Measurements from ENCODE around the gene KDM5B. TPM values are rescaled to one million over a fixed set of nuclear protein-coding genes. Genes with fewer than 3 reads are reported as not detected.
"Not testable (repeated sequence)": the region's sequence is repeated elsewhere in the genome, so short reads cannot be mapped to it uniquely, and the experiment has no call there.

Gene KDM5B
- total and polyA plus RNA-seq, 4 donors: 60.2 to 114 (median 74.1) TPM

DNA sequence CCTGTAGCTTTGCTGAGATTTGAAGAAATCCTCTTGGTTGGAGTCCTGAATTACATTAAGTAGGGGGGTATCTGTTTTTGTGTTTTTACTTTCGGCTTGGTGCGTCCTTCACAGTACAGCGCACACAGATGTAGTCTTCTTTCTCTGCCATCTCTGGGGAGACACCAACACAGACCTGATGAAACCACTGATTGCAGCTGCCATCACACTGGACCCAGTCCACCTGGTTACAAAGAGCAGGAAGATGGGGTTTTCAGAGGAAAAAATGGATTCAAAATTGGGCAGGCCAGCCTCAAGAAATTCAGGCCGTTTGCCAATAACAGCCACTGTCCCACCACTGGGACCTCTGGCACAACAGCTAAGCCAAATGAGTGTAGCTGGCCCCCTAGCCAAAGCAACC is 79.3 kb downstream of the KDM5B start:
- Histone ChIP-seq H3K4me1 (ENCODE audit: control insufficient read depth, insufficient read depth, low read length) (no peaks in the 10 kb centered on the region), H3K36me3 (ENCODE audit: control insufficient read depth, insufficient read depth, low read length) (peaks cover 35% of the 10 kb centered on the region), H3K4me3 (ENCODE audit: low read depth, low read length) (no peak overlapping the region), H3K27ac (ENCODE audit: low read depth, low read length) (no peak overlapping the region), H3K9me3 (ENCODE audit: control insufficient read depth, insufficient read depth, low read length) (no peaks in the 10 kb centered on the region), H3K27me3 (ENCODE audit: control insufficient read depth, insufficient read depth, low read length) (no peaks in the 10 kb centered on the region)
- DNase-seq (ENCODE audit: low read depth in 4 of 6, low spot score in 6 of 6): no peak
- 92% methylated on average over 1 of the region's 4 CpGs for WGBS (ENCODE audit: insufficient coverage)

DNA sequence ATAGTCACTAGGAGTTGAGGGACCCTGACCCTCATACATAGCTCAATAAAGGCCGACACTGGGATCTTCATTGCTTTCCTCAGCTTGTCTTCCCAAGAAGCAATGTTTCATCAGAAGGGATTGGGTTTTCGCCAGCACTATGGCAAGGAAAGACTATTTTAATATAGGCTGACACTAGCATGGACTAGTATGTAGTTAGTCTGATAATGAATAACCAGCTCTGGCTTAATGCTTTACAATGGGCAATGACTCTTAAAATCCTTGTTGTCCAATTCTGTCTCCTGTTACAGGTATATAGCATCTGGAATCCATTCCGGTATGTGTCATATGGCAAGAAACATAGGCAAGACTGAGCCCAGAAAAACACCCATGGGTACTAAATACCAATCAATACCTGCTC is 82.7 kb downstream of the KDM5B start:
- Histone ChIP-seq H3K27ac (ENCODE audit: low read depth, low read length) (no peak overlapping the region), H3K4me3 (ENCODE audit: low read depth, low read length) (no peak overlapping the region), H3K4me1 (ENCODE audit: control insufficient read depth, insufficient read depth, low read length) (no peaks in the 10 kb centered on the region), H3K27me3 (ENCODE audit: control insufficient read depth, insufficient read depth, low read length) (no peaks in the 10 kb centered on the region), H3K9me3 (ENCODE audit: control insufficient read depth, insufficient read depth, low read length) (no peaks in the 10 kb centered on the region), H3K36me3 (ENCODE audit: control insufficient read depth, insufficient read depth, low read length) (peaks cover 25% of the 10 kb centered on the region)
- WGBS (ENCODE audit: insufficient coverage): 100% methylated on average over 1 of the region's 3 CpGs
- DNase-seq (ENCODE audit: low read depth in 4 of 6, low spot score in 6 of 6): no peak

DNA sequence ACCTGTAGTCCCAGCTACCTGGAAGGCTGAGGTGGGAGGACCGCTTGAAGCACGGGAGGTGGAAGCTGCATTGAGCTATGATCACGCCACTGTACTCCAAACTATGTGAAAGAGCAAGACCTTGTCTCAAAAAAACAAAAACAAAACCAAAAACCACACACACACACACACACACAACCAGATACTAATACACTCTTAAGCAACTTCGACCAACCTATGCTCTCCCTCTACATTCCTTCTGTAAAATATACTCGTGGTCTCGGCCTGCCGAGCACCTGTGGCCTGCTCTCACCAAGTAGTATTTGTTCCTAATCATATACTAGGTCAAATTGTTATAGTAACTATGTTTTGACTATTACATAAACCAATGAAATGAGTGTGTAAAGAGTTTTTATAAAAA is 84.5 kb downstream of the KDM5B start:
- no peak overlapping the region for H3K4me3 ChIP-seq (ENCODE audit: low read depth, low read length)
- DNase-seq (ENCODE audit: low read depth in 4 of 6, low spot score in 6 of 6): no peak
- no peaks in the 10 kb centered on the region for H3K4me1 ChIP-seq (ENCODE audit: control insufficient read depth, insufficient read depth, low read length)
- H3K27me3 ChIP-seq (ENCODE audit: control insufficient read depth, insufficient read depth, low read length): no peaks in the 10 kb centered on the region
- peaks cover 9% of the 10 kb centered on the region for H3K36me3 ChIP-seq (ENCODE audit: control insufficient read depth, insufficient read depth, low read length)
- no peak overlapping the region for H3K27ac ChIP-seq (ENCODE audit: low read depth, low read length)
- WGBS (ENCODE audit: insufficient coverage): 100% methylated on average over 4 of the region's 7 CpGs
- no peaks in the 10 kb centered on the region for H3K9me3 ChIP-seq (ENCODE audit: control insufficient read depth, insufficient read depth, low read length)

DNA sequence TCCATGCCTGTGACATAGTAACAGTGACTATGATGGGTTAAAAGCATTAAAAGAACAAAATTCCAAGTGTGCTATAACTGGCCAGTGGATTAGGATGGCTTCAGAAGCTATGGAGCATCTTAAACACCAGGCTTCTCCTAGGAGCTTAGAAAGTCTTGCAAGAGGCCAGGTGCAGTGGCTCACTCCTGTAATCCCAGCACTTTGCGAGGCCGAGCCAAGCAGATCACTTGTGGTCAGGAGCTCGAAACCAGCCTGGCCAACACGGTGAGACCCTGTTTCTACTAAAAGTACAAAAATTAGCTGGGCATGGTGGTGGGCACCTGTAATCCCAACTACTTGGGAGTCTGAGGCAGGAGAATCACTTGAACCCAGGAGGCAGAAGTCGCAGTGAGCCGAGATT is 85.2 kb downstream of the KDM5B start:
- H3K36me3 ChIP-seq (ENCODE audit: control insufficient read depth, insufficient read depth, low read length); H3K4me3 ChIP-seq (ENCODE audit: low read depth, low read length); DNase-seq (ENCODE audit: low read depth in 4 of 6, low spot score in 6 of 6); H3K27ac ChIP-seq (ENCODE audit: low read depth, low read length); H3K9me3 ChIP-seq (ENCODE audit: control insufficient read depth, insufficient read depth, low read length); H3K4me1 ChIP-seq (ENCODE audit: control insufficient read depth, insufficient read depth, low read length); H3K27me3 ChIP-seq (ENCODE audit: control insufficient read depth, insufficient read depth, low read length): not testable (repeated sequence)
- 75% methylated on average over 4 of the region's 6 CpGs for WGBS (ENCODE audit: insufficient coverage)

DNA sequence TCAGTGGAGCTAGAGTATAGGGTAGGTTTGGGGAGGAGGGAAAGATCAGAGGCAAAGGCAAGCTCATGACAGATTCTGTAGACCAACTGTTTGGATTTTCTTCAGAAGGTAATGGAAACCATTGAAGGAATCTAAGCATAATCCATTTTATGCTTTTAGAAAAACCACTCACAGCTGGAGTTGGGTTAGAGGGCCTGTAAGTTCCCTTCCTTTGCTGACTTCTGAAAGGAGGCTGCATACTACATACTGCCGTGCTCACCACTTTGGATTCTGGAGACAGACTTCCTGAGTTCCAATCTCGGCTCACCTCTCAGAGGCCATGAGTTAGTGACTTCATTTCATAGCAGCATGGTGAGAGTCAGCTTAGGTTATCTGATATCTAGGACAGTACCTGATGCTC is 91.6 kb downstream of the KDM5B start:
- H3K9me3 ChIP-seq (ENCODE audit: control insufficient read depth, insufficient read depth, low read length): no peaks in the 10 kb centered on the region
- no peak overlapping the region for H3K27ac ChIP-seq (ENCODE audit: low read depth, low read length)
- 93% methylated on average over 2 of the region's 2 CpGs for WGBS (ENCODE audit: insufficient coverage)
- no peak for DNase-seq (ENCODE audit: low read depth in 4 of 6, low spot score in 6 of 6)
- no peak overlapping the region for H3K4me3 ChIP-seq (ENCODE audit: low read depth, low read length)
- peaks cover 7% of the 10 kb centered on the region for H3K27me3 ChIP-seq (ENCODE audit: control insufficient read depth, insufficient read depth, low read length)
- H3K36me3 ChIP-seq (ENCODE audit: control insufficient read depth, insufficient read depth, low read length): no peaks in the 10 kb centered on the region
- H3K4me1 ChIP-seq (ENCODE audit: control insufficient read depth, insufficient read depth, low read length): peaks cover 7% of the 10 kb centered on the region

DNA sequence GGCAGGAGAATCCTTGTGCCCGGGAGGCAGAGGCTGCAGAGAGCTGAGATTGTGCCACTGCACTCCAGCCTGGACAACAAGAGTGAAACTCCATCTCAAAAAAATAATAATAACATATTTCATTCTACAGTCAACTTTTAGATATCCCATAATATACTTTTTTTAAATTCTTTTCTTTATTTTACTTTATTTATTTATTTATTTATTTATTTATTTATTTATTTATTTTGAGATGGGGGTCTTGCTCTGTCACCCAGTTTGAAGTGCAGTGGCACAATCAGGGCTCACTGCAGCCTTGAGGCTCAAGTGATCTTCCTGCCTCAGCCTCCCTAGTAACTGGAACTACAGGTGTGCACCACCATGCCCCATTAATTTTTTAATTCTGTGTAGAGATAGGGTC is 94.0 kb downstream of the KDM5B start:
- 100% methylated on average over 1 of the region's 1 CpG for WGBS (ENCODE audit: insufficient coverage)
- Histone ChIP-seq H3K4me1 (ENCODE audit: control insufficient read depth, insufficient read depth, low read length) (peaks cover 29% of the 10 kb centered on the region), H3K27me3 (ENCODE audit: control insufficient read depth, insufficient read depth, low read length) (peaks cover 21% of the 10 kb centered on the region)
- DNase-seq (ENCODE audit: low read depth in 4 of 6, low spot score in 6 of 6); H3K4me3 ChIP-seq (ENCODE audit: low read depth, low read length); H3K36me3 ChIP-seq (ENCODE audit: control insufficient read depth, insufficient read depth, low read length); H3K9me3 ChIP-seq (ENCODE audit: control insufficient read depth, insufficient read depth, low read length); H3K27ac ChIP-seq (ENCODE audit: low read depth, low read length): not testable (repeated sequence)

DNA sequence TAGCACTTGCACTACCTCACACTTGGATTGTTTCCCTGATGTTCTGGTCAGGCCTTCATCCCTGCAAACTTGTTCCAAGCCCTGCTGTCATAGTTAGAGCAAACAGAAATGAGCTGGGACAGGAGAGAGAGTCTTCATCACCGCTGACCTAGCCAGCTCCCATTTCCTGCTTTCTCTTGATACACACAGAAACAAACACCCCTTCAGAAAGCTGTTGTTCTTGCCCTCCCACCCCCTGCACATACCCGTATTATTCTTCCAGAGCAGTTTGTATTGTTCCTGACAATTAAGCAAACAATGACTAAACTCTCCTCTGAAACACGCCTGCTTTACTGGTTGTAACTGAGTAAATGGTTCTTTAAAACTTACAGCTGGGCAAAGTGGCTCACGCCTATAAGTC is 95.1 kb downstream of the KDM5B start:
- no CpG with 5 or more reads among the region's 4 CpGs for WGBS (ENCODE audit: insufficient coverage)
- DNase-seq (ENCODE audit: low read depth in 4 of 6, low spot score in 6 of 6): no peak
- H3K27me3 ChIP-seq (ENCODE audit: control insufficient read depth, insufficient read depth, low read length): peaks cover 32% of the 10 kb centered on the region

DNA sequence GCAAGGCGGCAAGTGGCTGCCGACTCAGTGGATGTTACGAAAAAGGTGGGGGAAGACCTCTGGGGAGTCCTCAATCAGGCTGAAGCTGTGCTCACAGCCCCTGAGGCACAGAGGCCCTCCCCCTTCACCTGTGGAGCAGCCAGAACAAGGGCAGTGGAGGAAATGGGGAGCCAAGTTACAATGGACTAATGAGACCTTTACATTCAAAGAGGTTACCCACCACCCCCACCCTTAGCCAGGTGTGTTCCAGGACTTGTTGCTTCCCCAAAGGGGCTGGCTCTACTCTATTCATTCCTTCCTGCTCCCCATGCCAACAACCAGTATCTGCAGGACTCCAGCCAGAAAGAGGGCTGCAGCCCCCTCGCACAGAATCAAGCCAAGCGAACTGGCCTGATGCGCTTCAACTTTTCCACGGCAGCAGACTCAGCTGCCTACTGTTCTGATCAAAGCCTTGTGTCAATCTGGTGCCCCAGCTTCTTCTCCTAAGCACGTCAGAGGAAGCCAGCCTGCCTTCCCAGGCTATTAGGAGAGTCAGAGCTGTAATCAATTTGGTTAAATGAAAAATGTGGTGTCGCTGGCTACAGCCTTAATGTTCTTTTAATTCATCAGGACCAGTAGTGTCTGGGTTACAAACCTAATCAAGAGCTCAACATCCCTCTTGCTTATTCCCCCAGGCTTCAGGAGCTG is 96.1 kb downstream of the KDM5B start:
- Histone ChIP-seq H3K4me3 (ENCODE audit: low read depth, low read length) (no peak overlapping the region), H3K9me3 (ENCODE audit: control insufficient read depth, insufficient read depth, low read length) (no peaks in the 10 kb centered on the region), H3K27ac (ENCODE audit: low read depth, low read length) (no peak overlapping the region), H3K27me3 (ENCODE audit: control insufficient read depth, insufficient read depth, low read length) (peaks cover 35% of the 10 kb centered on the region), H3K36me3 (ENCODE audit: control insufficient read depth, insufficient read depth, low read length) (no peaks in the 10 kb centered on the region), H3K4me1 (ENCODE audit: control insufficient read depth, insufficient read depth, low read length) (peaks cover 31% of the 10 kb centered on the region)
- WGBS (ENCODE audit: insufficient coverage): 49% methylated on average over 6 of the region's 9 CpGs
- DNase-seq (ENCODE audit: low read depth in 4 of 6, low spot score in 6 of 6): peak in 1 of 6 donors; percentile 51

More for the DNA sequence above, 95.1 kb downstream of the KDM5B start:
- Histone ChIP-seq H3K36me3 (ENCODE audit: control insufficient read depth, insufficient read depth, low read length) (no peaks in the 10 kb centered on the region), H3K9me3 (ENCODE audit: control insufficient read depth, insufficient read depth, low read length) (no peaks in the 10 kb centered on the region), H3K27ac (ENCODE audit: low read depth, low read length) (no peak overlapping the region), H3K4me3 (ENCODE audit: low read depth, low read length) (no peak overlapping the region), H3K4me1 (ENCODE audit: control insufficient read depth, insufficient read depth, low read length) (peaks cover 31% of the 10 kb centered on the region)

DNA sequence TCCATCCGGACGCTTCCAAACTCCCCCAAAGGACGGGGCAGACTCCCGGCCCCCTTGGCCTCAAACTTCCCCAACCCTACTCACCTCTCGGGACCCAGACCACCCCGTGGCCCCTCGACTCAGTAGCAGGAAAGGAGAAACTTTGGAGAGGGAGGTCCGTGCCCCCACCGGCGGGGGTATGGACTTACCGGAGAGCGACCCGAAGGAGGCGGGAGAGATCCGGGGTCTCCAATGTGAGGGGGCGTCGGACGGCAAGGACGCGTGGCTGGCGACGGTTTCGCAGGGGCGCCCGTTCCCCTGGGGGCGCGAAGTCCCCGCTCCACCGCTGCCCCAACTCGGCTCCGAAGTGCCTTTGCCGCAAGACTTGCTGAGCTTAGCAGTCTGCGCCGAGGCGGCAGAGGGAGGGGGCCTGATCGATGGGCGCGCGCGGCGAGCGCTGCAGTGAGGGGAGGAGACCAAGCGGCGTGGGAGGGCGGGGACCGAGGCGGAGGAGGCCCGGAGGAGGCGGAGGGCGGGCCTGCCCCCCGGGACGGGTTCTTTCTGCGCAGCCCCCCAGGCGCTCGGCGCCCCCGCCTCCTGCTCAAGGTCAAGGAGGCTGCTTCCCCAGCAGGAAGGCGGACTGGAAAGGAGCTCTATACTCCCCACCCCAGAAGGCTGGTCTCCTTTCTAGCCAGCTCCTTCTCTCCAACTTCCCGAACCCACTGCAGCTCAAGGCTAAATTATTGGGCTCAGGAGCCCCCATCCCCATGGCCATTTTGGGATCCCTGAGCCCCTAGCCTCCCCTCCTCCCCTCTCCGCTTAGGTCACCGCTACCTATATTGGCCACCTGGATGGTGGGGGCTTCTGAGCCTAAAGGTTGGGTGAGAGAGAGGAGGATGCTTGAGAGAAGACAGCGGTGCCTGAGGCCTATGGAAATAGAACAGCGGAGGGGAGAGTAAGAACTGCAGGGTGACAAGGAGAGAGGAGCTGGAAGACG is 97.9 kb downstream of the KDM5B start, which contains the start of gene SYT2:
Gene SYT2 (minus strand): TSS at position 385 of the 976 bp plus-strand sequence. CDS start 104,682 bp downstream, outside the sequence.
- H3K4me1 ChIP-seq (ENCODE audit: control insufficient read depth, insufficient read depth, low read length): peaks cover 31% of the 10 kb centered on the region
- DNase-seq (ENCODE audit: low read depth in 4 of 6, low spot score in 6 of 6): peak in 3 of 6 donors; percentile 40 to 92 (median 77)
- no peak within 1 kb of the TSS for H3K27ac ChIP-seq (ENCODE audit: low read depth, low read length)
- no peaks in the 10 kb centered on the region for H3K36me3 ChIP-seq (ENCODE audit: control insufficient read depth, insufficient read depth, low read length)
- peaks cover 35% of the 10 kb centered on the region for H3K27me3 ChIP-seq (ENCODE audit: control insufficient read depth, insufficient read depth, low read length)
- H3K4me3 ChIP-seq (ENCODE audit: low read depth, low read length): peak within 1 kb of the TSS; percentile 43
- 2% methylated on average over 58 of the region's 64 CpGs for WGBS (ENCODE audit: insufficient coverage)
- H3K9me3 ChIP-seq (ENCODE audit: control insufficient read depth, insufficient read depth, low read length): no peaks in the 10 kb centered on the region

Measured in spinal cord (tissue), 10 donors.